H9 (cell line): ENCODE results near the gene SLC9B1. TPM values are rescaled to one million over a fixed set of nuclear protein-coding genes. Genes with fewer than 3 reads are reported as not detected.

Experiments
- DNase-seq: peaks from one replicate; pipeline ENCODE4 v3.0.0-alpha.2; 2017
- H2AFZ ChIP-seq: one replicate; pipeline ENCODE4 v1.6.1; 2013; ENCODE audit warnings: mild to moderate bottlenecking, low read length, control low read depth, moderate library complexity
- H2AK5ac ChIP-seq: 2 replicates; pipeline ENCODE4 v1.6.1; 2013; ENCODE audit warnings: low read length, control low read depth, mixed read lengths; ENCODE audit not compliant: insufficient read length
- H2BK120ac ChIP-seq: one replicate; pipeline ENCODE4 v1.6.1; 2013; ENCODE audit warnings: low read depth, mild to moderate bottlenecking, low read length, control low read depth, inconsistent platforms; ENCODE audit not compliant: poor library complexity, severe bottlenecking
- H2BK12ac ChIP-seq: 2 replicates; pipeline ENCODE4 v1.6.1; 2013; ENCODE audit warnings: low read length, control low read depth, mixed read lengths, low read depth; ENCODE audit not compliant: insufficient read length
- H2BK15ac ChIP-seq: 2 replicates; pipeline ENCODE4 v1.6.1; 2013; ENCODE audit warnings: low read depth, low read length, control low read depth
- H2BK20ac ChIP-seq: one replicate; pipeline ENCODE4 v1.6.1; 2013; ENCODE audit warnings: low read depth, mild to moderate bottlenecking, low read length, control low read depth, inconsistent platforms; ENCODE audit not compliant: poor library complexity, severe bottlenecking
- H2BK5ac ChIP-seq: 2 replicates; pipeline ENCODE4 v1.6.1; 2013; ENCODE audit warnings: low read length, control low read depth, mixed read lengths; ENCODE audit not compliant: insufficient read length
- H3K14ac ChIP-seq: 2 replicates; pipeline ENCODE4 v1.6.1; 2013; ENCODE audit warnings: low read length, control low read depth; ENCODE audit not compliant: insufficient read depth
- H3K18ac ChIP-seq: 2 replicates; pipeline ENCODE4 v1.6.1; 2013; ENCODE audit warnings: low read depth, mild to moderate bottlenecking, mixed read lengths, low read length, control low read depth; ENCODE audit not compliant: insufficient read length
- H3K23ac ChIP-seq: 2 replicates; pipeline ENCODE4 v1.6.1; 2013; ENCODE audit warnings: low read length, control low read depth, mixed read lengths, low read depth; ENCODE audit not compliant: insufficient read length
- H3K23me2 ChIP-seq: 2 replicates; pipeline ENCODE4 v1.6.1; 2013; ENCODE audit warnings: low read depth, mild to moderate bottlenecking, mixed read lengths, low read length, control low read depth; ENCODE audit not compliant: insufficient read length, poor library complexity, severe bottlenecking
- H3K27ac ChIP-seq: 2 replicates; pipeline ENCODE4 v1.5.1; 2013; ENCODE audit warnings: low read length, control low read depth, mixed read lengths, low read depth; ENCODE audit not compliant: insufficient read length
- H3K27me3 ChIP-seq: 2 replicates; pipeline ENCODE4 v1.6.1; 2013; ENCODE audit warnings: low read length, control low read depth, inconsistent platforms; ENCODE audit not compliant: insufficient read depth
- H3K4ac ChIP-seq: 2 replicates; pipeline ENCODE4 v1.6.1; 2013; ENCODE audit warnings: low read depth, mild to moderate bottlenecking, control low read depth, inconsistent platforms, low read length, moderate library complexity
- H3K4me1 ChIP-seq: 2 replicates; pipeline ENCODE4 v1.6.1; 2013; ENCODE audit warnings: low read length, control low read depth, inconsistent platforms; ENCODE audit not compliant: insufficient read depth
- H3K4me2 ChIP-seq: 2 replicates; pipeline ENCODE4 v1.6.1; 2013; ENCODE audit warnings: low read length, control low read depth, mixed read lengths; ENCODE audit not compliant: insufficient read length, insufficient read depth
- H3K56ac ChIP-seq: 2 replicates; pipeline ENCODE4 v1.6.1; 2013; ENCODE audit warnings: low read depth, mild to moderate bottlenecking, mixed read lengths, low read length, control low read depth; ENCODE audit not compliant: insufficient read length
- H3K79me1 ChIP-seq: 2 replicates; pipeline ENCODE4 v1.6.1; 2013; ENCODE audit warnings: low read depth, mild to moderate bottlenecking, moderate library complexity, low read length, control low read depth, inconsistent platforms; ENCODE audit not compliant: insufficient read depth, poor library complexity, severe bottlenecking
- H3K79me2 ChIP-seq: 2 replicates; pipeline ENCODE4 v1.6.1; 2013; ENCODE audit warnings: low read length, control low read depth, inconsistent platforms; ENCODE audit not compliant: insufficient read depth
- H3K9ac ChIP-seq: 2 replicates; pipeline ENCODE4 v1.6.1; 2013; ENCODE audit warnings: low read length, control low read depth, mixed read lengths; ENCODE audit not compliant: insufficient read length; ENCODE audit errors: extremely low read depth
- H3K9me3 ChIP-seq: one replicate; pipeline ENCODE4 v1.6.1; 2013; ENCODE audit warnings: low read depth, low read length, inconsistent platforms; ENCODE audit not compliant: control insufficient read depth
- H3T11ph ChIP-seq: one replicate; pipeline ENCODE4 v1.6.1; 2013; ENCODE audit warnings: mild to moderate bottlenecking, low read length, control low read depth, inconsistent platforms
- H4K20me1 ChIP-seq: one replicate; pipeline ENCODE4 v1.6.1; 2013; ENCODE audit not compliant: control insufficient read depth, insufficient read length, insufficient read depth
- H4K5ac ChIP-seq: 2 replicates; pipeline ENCODE4 v1.6.1; 2013; ENCODE audit warnings: low read depth, mild to moderate bottlenecking, mixed read lengths, low read length, control low read depth; ENCODE audit not compliant: insufficient read length
- H4K8ac ChIP-seq: replicated peaks from 2 replicates; pipeline ENCODE4 v1.6.1; 2013; ENCODE audit warnings: low read length, control low read depth, mixed read lengths, low read depth; ENCODE audit not compliant: insufficient read length
- H4K91ac ChIP-seq: 2 replicates; pipeline ENCODE4 v1.6.1; 2013; ENCODE audit warnings: low read depth, mild to moderate bottlenecking, moderate library complexity, mixed read lengths, low read length, control low read depth; ENCODE audit not compliant: insufficient read length
- H3K27ac Mint-ChIP-seq, 3 experiments: 2 replicates in 2 of 3; 3 replicates in 1 of 3; pipeline ENCODE4 v1.8.0; 2020 to 2021; ENCODE audit warnings: mixed read lengths in 3 of 3, mild to moderate bottlenecking in 1 of 3, moderate library complexity in 1 of 3
- H3K27me3 Mint-ChIP-seq: 2 replicates; pipeline ENCODE4 v1.8.0; 2021; ENCODE audit warnings: low read depth, mild to moderate bottlenecking, moderate library complexity, mixed read lengths
- H3K36me3 Mint-ChIP-seq, 3 experiments: 2 replicates in 2 of 3; 3 replicates in 1 of 3; pipeline ENCODE4 v1.8.0; 2020 to 2021; ENCODE audit warnings: low read depth in 3 of 3, mixed read lengths in 3 of 3; ENCODE audit not compliant: insufficient read depth in 1 of 3
- H3K4me1 Mint-ChIP-seq, 2 experiments: 2 replicates each; pipeline ENCODE4 v1.8.0; 2020; ENCODE audit warnings: mixed read lengths in 2 of 2
- H3K4me3 Mint-ChIP-seq, 2 experiments: 2 replicates in 1 of 2; 3 replicates in 1 of 2; pipeline ENCODE4 v1.8.0; 2020 to 2021; ENCODE audit warnings: mild to moderate bottlenecking in 2 of 2, mixed read lengths in 2 of 2, moderate library complexity in 1 of 2
- H3K9me3 Mint-ChIP-seq, 2 experiments: 2 replicates in 1 of 2; 3 replicates in 1 of 2; pipeline ENCODE4 v1.8.0; 2020; ENCODE audit warnings: mild to moderate bottlenecking in 2 of 2, mixed read lengths in 2 of 2, moderate library complexity in 1 of 2
- WGBS: extraction: QIAGEN DNeasy Blood & Tissue Kit; methylation state at CpG from one replicate; pipeline ENCODE4 v1.1.7; 2013; ENCODE audit warnings: missing lambda C conversion rate, low lambda C conversion rate, mixed read lengths; ENCODE audit not compliant: insufficient read length; ENCODE audit errors: extremely low coverage; 5-methylcytosine and 5-hydroxymethylcytosine counted together
- total RNA-seq: library from RNA; stranded (reverse); gene quantifications from 2 replicates; pipeline ENCODE4 v1.2.1, GENCODE V29; 2021
- TF ChIP-seq, protein P1 (sequence below): fragments of 200-600 bp; sonication (generic); conservative IDR thresholded peaks from 3 replicates; pipeline ENCODE4 v1.8.0; 2021; ENCODE audit warnings: antibody characterized with exemption, mild to moderate bottlenecking

SLC9B1 gene
- total RNA-seq, 1 experiment from 2014 or later: 0.59 TPM

- Histone ChIP-seq H2AK5ac (no peak overlapping the region), H3K56ac (no peak overlapping the region), H3K9ac (no peak overlapping the region), H3K18ac (no peak overlapping the region), H3K14ac (no peak overlapping the region), H3K4me2 (no peak overlapping the region), H3K4me1 (no peaks in the 10 kb centered on the region), H3K27ac (no peak overlapping the region), H2AFZ (no peak overlapping the region), H3K9me3 (no peaks in the 10 kb centered on the region), H2BK5ac (no peak overlapping the region), H3K27me3 (no peaks in the 10 kb centered on the region), H3K79me2 (no peaks in the 10 kb centered on the region; the same call in 1 of the 2 replicates), H4K8ac (no peak overlapping the region), H3K79me1 (peaks cover 3% of the 10 kb centered on the region), H3K23ac (no peak overlapping the region), H4K20me1 (no peaks in the 10 kb centered on the region), H4K91ac (no peak overlapping the region), H3T11ph (no peak overlapping the region), H3K4ac (no peak overlapping the region), H2BK20ac (no peak overlapping the region), H2BK12ac (no peak overlapping the region), H2BK120ac (no peak overlapping the region), H4K5ac (no peak overlapping the region), H3K23me2 (no peaks in the 10 kb centered on the region), H2BK15ac (no peak overlapping the region)
- Mint-ChIP-seq H3K36me3 (peaks cover 28 to 35% (median 33%) of the 10 kb centered on the region in 3 experiments), H3K27ac (no peak overlapping the region), H3K4me1 (peaks cover 17 to 23% of the 10 kb centered on the region in 2 experiments), H3K4me3 (no peak overlapping the region), H3K9me3 (peaks cover 19 to 20% of the 10 kb centered on the region in 2 experiments), H3K27me3 (no peaks in the 10 kb centered on the region)
- TF ChIP-seq, protein P1, sequence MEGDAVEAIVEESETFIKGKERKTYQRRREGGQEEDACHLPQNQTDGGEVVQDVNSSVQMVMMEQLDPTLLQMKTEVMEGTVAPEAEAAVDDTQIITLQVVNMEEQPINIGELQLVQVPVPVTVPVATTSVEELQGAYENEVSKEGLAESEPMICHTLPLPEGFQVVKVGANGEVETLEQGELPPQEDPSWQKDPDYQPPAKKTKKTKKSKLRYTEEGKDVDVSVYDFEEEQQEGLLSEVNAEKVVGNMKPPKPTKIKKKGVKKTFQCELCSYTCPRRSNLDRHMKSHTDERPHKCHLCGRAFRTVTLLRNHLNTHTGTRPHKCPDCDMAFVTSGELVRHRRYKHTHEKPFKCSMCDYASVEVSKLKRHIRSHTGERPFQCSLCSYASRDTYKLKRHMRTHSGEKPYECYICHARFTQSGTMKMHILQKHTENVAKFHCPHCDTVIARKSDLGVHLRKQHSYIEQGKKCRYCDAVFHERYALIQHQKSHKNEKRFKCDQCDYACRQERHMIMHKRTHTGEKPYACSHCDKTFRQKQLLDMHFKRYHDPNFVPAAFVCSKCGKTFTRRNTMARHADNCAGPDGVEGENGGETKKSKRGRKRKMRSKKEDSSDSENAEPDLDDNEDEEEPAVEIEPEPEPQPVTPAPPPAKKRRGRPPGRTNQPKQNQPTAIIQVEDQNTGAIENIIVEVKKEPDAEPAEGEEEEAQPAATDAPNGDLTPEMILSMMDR: no peak
- DNase-seq: no peak
- WGBS: no CpG with 5 or more reads among the region's 1 CpG
These were observed 156.8 kb downstream of the SLC9B1 start for GRCh38 chr4:102862747-102863146.
